H9 (cell line): Measurements from ENCODE around the gene OXER1. TPM values are rescaled to one million over a fixed set of nuclear protein-coding genes. Genes with fewer than 3 reads are reported as not detected.

Experiments
- DNase-seq: peaks from one replicate; pipeline ENCODE4 v3.0.0-alpha.2; 2017
- H2AFZ ChIP-seq: one replicate; pipeline ENCODE4 v1.6.1; 2013; ENCODE audit warnings: mild to moderate bottlenecking, low read length, control low read depth, moderate library complexity
- H2AK5ac ChIP-seq: 2 replicates; pipeline ENCODE4 v1.6.1; 2013; ENCODE audit warnings: low read length, control low read depth, mixed read lengths; ENCODE audit not compliant: insufficient read length
- H2BK120ac ChIP-seq: one replicate; pipeline ENCODE4 v1.6.1; 2013; ENCODE audit warnings: low read depth, mild to moderate bottlenecking, low read length, control low read depth, inconsistent platforms; ENCODE audit not compliant: poor library complexity, severe bottlenecking
- H2BK12ac ChIP-seq: 2 replicates; pipeline ENCODE4 v1.6.1; 2013; ENCODE audit warnings: low read length, control low read depth, mixed read lengths, low read depth; ENCODE audit not compliant: insufficient read length
- H2BK15ac ChIP-seq: 2 replicates; pipeline ENCODE4 v1.6.1; 2013; ENCODE audit warnings: low read depth, low read length, control low read depth
- H2BK20ac ChIP-seq: one replicate; pipeline ENCODE4 v1.6.1; 2013; ENCODE audit warnings: low read depth, mild to moderate bottlenecking, low read length, control low read depth, inconsistent platforms; ENCODE audit not compliant: poor library complexity, severe bottlenecking
- H2BK5ac ChIP-seq: 2 replicates; pipeline ENCODE4 v1.6.1; 2013; ENCODE audit warnings: low read length, control low read depth, mixed read lengths; ENCODE audit not compliant: insufficient read length
- H3K14ac ChIP-seq: 2 replicates; pipeline ENCODE4 v1.6.1; 2013; ENCODE audit warnings: low read length, control low read depth; ENCODE audit not compliant: insufficient read depth
- H3K18ac ChIP-seq: 2 replicates; pipeline ENCODE4 v1.6.1; 2013; ENCODE audit warnings: low read depth, mild to moderate bottlenecking, mixed read lengths, low read length, control low read depth; ENCODE audit not compliant: insufficient read length
- H3K23ac ChIP-seq: 2 replicates; pipeline ENCODE4 v1.6.1; 2013; ENCODE audit warnings: low read length, control low read depth, mixed read lengths, low read depth; ENCODE audit not compliant: insufficient read length
- H3K23me2 ChIP-seq: 2 replicates; pipeline ENCODE4 v1.6.1; 2013; ENCODE audit warnings: low read depth, mild to moderate bottlenecking, mixed read lengths, low read length, control low read depth; ENCODE audit not compliant: insufficient read length, poor library complexity, severe bottlenecking
- H3K27ac ChIP-seq: 2 replicates; pipeline ENCODE4 v1.5.1; 2013; ENCODE audit warnings: low read length, control low read depth, mixed read lengths, low read depth; ENCODE audit not compliant: insufficient read length
- H3K27me3 ChIP-seq: 2 replicates; pipeline ENCODE4 v1.6.1; 2013; ENCODE audit warnings: low read length, control low read depth, inconsistent platforms; ENCODE audit not compliant: insufficient read depth
- H3K4ac ChIP-seq: 2 replicates; pipeline ENCODE4 v1.6.1; 2013; ENCODE audit warnings: low read depth, mild to moderate bottlenecking, control low read depth, inconsistent platforms, low read length, moderate library complexity
- H3K4me1 ChIP-seq: 2 replicates; pipeline ENCODE4 v1.6.1; 2013; ENCODE audit warnings: low read length, control low read depth, inconsistent platforms; ENCODE audit not compliant: insufficient read depth
- H3K4me2 ChIP-seq: 2 replicates; pipeline ENCODE4 v1.6.1; 2013; ENCODE audit warnings: low read length, control low read depth, mixed read lengths; ENCODE audit not compliant: insufficient read length, insufficient read depth
- H3K56ac ChIP-seq: 2 replicates; pipeline ENCODE4 v1.6.1; 2013; ENCODE audit warnings: low read depth, mild to moderate bottlenecking, mixed read lengths, low read length, control low read depth; ENCODE audit not compliant: insufficient read length
- H3K79me1 ChIP-seq: 2 replicates; pipeline ENCODE4 v1.6.1; 2013; ENCODE audit warnings: low read depth, mild to moderate bottlenecking, moderate library complexity, low read length, control low read depth, inconsistent platforms; ENCODE audit not compliant: insufficient read depth, poor library complexity, severe bottlenecking
- H3K79me2 ChIP-seq: 2 replicates; pipeline ENCODE4 v1.6.1; 2013; ENCODE audit warnings: low read length, control low read depth, inconsistent platforms; ENCODE audit not compliant: insufficient read depth
- H3K9ac ChIP-seq: 2 replicates; pipeline ENCODE4 v1.6.1; 2013; ENCODE audit warnings: low read length, control low read depth, mixed read lengths; ENCODE audit not compliant: insufficient read length; ENCODE audit errors: extremely low read depth
- H3K9me3 ChIP-seq: one replicate; pipeline ENCODE4 v1.6.1; 2013; ENCODE audit warnings: low read depth, low read length, inconsistent platforms; ENCODE audit not compliant: control insufficient read depth
- H3T11ph ChIP-seq: one replicate; pipeline ENCODE4 v1.6.1; 2013; ENCODE audit warnings: mild to moderate bottlenecking, low read length, control low read depth, inconsistent platforms
- H4K20me1 ChIP-seq: one replicate; pipeline ENCODE4 v1.6.1; 2013; ENCODE audit not compliant: control insufficient read depth, insufficient read length, insufficient read depth
- H4K5ac ChIP-seq: 2 replicates; pipeline ENCODE4 v1.6.1; 2013; ENCODE audit warnings: low read depth, mild to moderate bottlenecking, mixed read lengths, low read length, control low read depth; ENCODE audit not compliant: insufficient read length
- H4K8ac ChIP-seq: replicated peaks from 2 replicates; pipeline ENCODE4 v1.6.1; 2013; ENCODE audit warnings: low read length, control low read depth, mixed read lengths, low read depth; ENCODE audit not compliant: insufficient read length
- H4K91ac ChIP-seq: 2 replicates; pipeline ENCODE4 v1.6.1; 2013; ENCODE audit warnings: low read depth, mild to moderate bottlenecking, moderate library complexity, mixed read lengths, low read length, control low read depth; ENCODE audit not compliant: insufficient read length
- H3K27ac Mint-ChIP-seq, 3 experiments: 2 replicates in 2 of 3; 3 replicates in 1 of 3; pipeline ENCODE4 v1.8.0; 2020 to 2021; ENCODE audit warnings: mixed read lengths in 3 of 3, mild to moderate bottlenecking in 1 of 3, moderate library complexity in 1 of 3
- H3K27me3 Mint-ChIP-seq: 2 replicates; pipeline ENCODE4 v1.8.0; 2021; ENCODE audit warnings: low read depth, mild to moderate bottlenecking, moderate library complexity, mixed read lengths
- H3K36me3 Mint-ChIP-seq, 3 experiments: 2 replicates in 2 of 3; 3 replicates in 1 of 3; pipeline ENCODE4 v1.8.0; 2020 to 2021; ENCODE audit warnings: low read depth in 3 of 3, mixed read lengths in 3 of 3; ENCODE audit not compliant: insufficient read depth in 1 of 3
- H3K4me1 Mint-ChIP-seq, 2 experiments: 2 replicates each; pipeline ENCODE4 v1.8.0; 2020; ENCODE audit warnings: mixed read lengths in 2 of 2
- H3K4me3 Mint-ChIP-seq, 2 experiments: 2 replicates in 1 of 2; 3 replicates in 1 of 2; pipeline ENCODE4 v1.8.0; 2020 to 2021; ENCODE audit warnings: mild to moderate bottlenecking in 2 of 2, mixed read lengths in 2 of 2, moderate library complexity in 1 of 2
- H3K9me3 Mint-ChIP-seq, 2 experiments: 2 replicates in 1 of 2; 3 replicates in 1 of 2; pipeline ENCODE4 v1.8.0; 2020; ENCODE audit warnings: mild to moderate bottlenecking in 2 of 2, mixed read lengths in 2 of 2, moderate library complexity in 1 of 2
- WGBS: extraction: QIAGEN DNeasy Blood & Tissue Kit; methylation state at CpG from one replicate; pipeline ENCODE4 v1.1.7; 2013; ENCODE audit warnings: missing lambda C conversion rate, low lambda C conversion rate, mixed read lengths; ENCODE audit not compliant: insufficient read length; ENCODE audit errors: extremely low coverage; 5-methylcytosine and 5-hydroxymethylcytosine counted together
- total RNA-seq: library from RNA; stranded (reverse); gene quantifications from 2 replicates; pipeline ENCODE4 v1.2.1, GENCODE V29; 2021
- TF ChIP-seq, protein P1 (sequence below): fragments of 200-600 bp; sonication (generic); conservative IDR thresholded peaks from 3 replicates; pipeline ENCODE4 v1.8.0; 2021; ENCODE audit warnings: antibody characterized with exemption, mild to moderate bottlenecking

The OXER1 gene
- total RNA-seq, 1 experiment from 2014 or later: 1.6 TPM

- Histone ChIP-seq H3K23ac (no peak overlapping the region), H2BK120ac (no peak overlapping the region), H3K4me1 (peaks cover 2% of the 10 kb centered on the region; the same call in 1 of the 2 replicates), H3K27ac (no peak overlapping the region), H3K4ac (no peak overlapping the region), H4K20me1 (no peaks in the 10 kb centered on the region), H3K9me3 (no peaks in the 10 kb centered on the region), H4K8ac (no peak overlapping the region), H4K5ac (no peak overlapping the region), H2AK5ac (no peak overlapping the region), H3K79me2 (no peaks in the 10 kb centered on the region), H2AFZ (no peak overlapping the region), H3K27me3 (no peaks in the 10 kb centered on the region), H2BK5ac (no peak overlapping the region), H3K9ac (no peak overlapping the region), H3T11ph (no peak overlapping the region), H3K23me2 (no peaks in the 10 kb centered on the region), H4K91ac (no peak overlapping the region), H3K14ac (no peak overlapping the region), H2BK20ac (no peak overlapping the region), H2BK12ac (no peak overlapping the region), H3K79me1 (no peaks in the 10 kb centered on the region), H3K4me2 (no peak overlapping the region), H3K56ac (no peak overlapping the region), H2BK15ac (no peak overlapping the region), H3K18ac (no peak overlapping the region)
- Mint-ChIP-seq H3K9me3 (no peaks in the 10 kb centered on the region), H3K27me3 (no peaks in the 10 kb centered on the region), H3K4me3 (no peak overlapping the region), H3K27ac (no peak overlapping the region), H3K36me3 (peaks cover under 1 to 7% (median under 1%) of the 10 kb centered on the region in 3 experiments; a peak in 6 of 7 replicates), H3K4me1 (peaks cover 15 to 29% of the 10 kb centered on the region in 2 experiments)
- TF ChIP-seq, protein P1, sequence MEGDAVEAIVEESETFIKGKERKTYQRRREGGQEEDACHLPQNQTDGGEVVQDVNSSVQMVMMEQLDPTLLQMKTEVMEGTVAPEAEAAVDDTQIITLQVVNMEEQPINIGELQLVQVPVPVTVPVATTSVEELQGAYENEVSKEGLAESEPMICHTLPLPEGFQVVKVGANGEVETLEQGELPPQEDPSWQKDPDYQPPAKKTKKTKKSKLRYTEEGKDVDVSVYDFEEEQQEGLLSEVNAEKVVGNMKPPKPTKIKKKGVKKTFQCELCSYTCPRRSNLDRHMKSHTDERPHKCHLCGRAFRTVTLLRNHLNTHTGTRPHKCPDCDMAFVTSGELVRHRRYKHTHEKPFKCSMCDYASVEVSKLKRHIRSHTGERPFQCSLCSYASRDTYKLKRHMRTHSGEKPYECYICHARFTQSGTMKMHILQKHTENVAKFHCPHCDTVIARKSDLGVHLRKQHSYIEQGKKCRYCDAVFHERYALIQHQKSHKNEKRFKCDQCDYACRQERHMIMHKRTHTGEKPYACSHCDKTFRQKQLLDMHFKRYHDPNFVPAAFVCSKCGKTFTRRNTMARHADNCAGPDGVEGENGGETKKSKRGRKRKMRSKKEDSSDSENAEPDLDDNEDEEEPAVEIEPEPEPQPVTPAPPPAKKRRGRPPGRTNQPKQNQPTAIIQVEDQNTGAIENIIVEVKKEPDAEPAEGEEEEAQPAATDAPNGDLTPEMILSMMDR: no peak
- no peak for DNase-seq
- no CpG with 5 or more reads among the region's 14 CpGs for WGBS
Observed at GRCh38 chr2:42767899-42768705, 4.2 kb upstream of the OXER1 start.
